HG02759 (cell line): ENCODE data around the gene ALX4.

Source experiments
- ATAC-seq: cut with Tn5 transposase; IDR thresholded peaks from one replicate; pipeline ENCODE4 v1.9.1; 2021; ENCODE audit warnings: mild to moderate bottlenecking, moderate library complexity; ENCODE audit not compliant: unreplicated experiment

Gene ALX4

DNA sequence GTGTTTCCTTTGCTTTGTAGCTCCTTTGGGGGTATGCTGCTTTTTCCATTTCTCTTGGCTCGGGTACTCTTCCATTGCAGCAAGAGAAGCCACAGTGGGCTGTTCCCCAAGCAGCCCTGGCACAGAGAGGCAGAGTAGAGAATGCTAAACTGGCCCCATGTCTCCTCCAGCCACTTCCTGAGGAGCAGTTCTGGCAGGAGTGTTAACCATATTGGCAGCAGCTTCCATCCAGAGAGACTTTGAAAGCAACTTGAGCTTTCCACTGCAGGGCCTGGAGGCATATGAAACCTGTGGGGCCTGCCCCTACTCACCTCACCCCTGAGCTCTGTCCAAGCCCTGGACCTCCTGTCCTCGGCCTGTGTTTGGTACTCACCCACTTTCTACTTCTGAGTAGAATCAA lies 61.8 kb downstream of the ALX4 start:
- no peak for ATAC-seq

DNA sequence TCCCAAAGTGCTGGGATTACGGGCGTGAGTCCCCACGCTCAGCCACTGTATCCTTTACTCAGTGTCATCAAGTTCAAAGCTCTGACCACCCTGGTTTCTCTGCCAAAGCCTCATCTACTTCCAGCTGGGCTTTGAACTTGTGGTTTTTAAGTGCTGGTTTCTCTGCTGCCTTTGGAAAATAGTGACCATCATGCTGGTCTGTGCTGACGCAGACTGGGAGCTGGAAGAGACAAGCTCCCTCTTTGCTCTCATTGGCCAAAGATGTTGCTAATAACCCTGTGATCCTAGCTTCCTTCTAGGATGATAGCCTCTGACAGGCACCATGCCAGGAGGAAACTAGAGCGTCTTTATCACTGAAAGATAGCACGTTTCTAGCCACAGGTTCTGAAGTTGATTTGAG lies 62.4 kb downstream of the ALX4 start:
- no peak for ATAC-seq

DNA sequence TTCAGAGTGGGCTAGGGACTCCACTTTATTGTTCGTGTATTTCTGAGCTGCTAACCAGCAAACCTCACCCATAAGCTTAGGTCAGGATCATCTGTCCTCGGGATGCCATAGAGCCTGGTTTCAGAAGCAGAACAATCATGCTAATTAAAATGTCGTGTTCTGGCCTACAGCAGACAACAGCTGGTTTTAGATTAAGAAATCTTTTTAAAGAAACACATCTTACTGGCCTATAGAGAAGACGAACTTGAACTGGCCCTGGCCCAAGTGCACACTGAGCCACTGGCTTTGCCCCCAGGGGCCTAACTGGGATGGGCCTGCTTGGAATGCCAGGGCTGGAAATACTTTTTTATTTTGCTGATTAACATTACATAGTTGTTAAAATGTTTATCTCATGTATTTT lies 63.2 kb downstream of the ALX4 start:
- no peak for ATAC-seq

DNA sequence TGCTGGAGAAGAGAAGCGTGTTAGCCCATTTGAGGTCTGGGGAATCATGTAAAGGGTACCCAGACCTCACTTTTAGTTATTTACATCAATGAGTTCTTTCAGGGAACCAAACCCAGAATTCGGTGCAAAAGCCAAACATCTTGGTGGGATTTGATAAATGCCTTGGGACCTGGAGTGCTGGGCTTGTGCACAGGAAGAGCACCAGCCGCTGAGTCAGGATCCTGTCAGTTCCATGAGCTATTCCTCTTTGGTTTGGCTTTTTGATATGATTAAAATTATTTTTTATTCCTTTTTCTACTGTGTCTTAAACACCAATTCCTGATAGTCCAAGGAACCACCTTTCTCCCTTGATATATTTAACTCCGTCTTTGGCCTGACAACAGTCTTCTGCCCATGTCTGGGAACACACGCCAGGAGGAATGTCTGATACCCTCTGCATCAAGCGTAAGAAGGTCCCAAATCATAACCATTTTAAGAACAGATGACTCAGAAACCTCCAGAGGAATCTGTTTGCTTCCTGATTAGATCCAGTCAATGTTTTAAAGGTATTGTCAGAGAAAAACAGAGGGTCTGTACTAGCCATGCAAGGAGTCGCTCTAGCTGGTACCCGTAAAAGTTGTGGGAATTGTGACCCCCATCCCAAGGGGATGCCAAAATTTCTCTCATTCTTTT lies 65.2 kb downstream of the ALX4 start:
- no peak for ATAC-seq

DNA sequence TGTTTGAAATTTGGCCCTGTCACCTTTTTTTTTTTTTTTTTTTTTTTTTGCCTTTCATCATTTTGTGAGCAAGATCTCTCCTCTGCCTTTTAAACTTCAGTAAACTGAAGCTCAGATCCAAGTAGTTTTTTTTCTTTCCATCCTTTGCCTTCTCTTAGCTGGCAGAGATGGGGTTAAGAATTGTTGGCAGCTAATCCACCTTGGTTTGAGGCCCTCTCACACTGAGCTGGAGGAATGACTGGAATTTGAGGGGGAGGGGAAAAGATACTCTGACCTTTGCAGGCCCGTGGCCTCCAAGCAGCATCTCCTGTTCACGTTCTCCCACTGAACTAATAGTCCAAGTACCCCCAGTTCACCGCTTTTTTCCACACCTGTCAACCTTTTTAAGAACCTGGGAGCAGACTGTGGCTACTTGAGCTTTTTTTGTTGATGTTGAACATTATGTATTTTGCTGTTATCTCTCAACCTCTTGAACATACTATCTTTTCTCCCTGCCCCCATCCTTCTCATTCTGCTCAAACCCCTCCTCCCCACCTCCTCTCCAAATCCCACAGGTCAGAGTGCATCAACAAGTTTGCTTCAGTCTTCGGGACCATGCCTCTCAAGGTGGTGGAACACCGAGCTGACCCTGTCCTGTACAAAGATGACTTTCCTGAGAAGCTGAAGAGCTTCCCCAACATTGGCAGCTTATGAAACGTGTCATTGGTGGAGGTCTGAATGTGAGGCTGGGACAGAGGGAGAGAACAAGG lies 66.2 kb downstream of the ALX4 start:
- ATAC-seq, result no peak

DNA sequence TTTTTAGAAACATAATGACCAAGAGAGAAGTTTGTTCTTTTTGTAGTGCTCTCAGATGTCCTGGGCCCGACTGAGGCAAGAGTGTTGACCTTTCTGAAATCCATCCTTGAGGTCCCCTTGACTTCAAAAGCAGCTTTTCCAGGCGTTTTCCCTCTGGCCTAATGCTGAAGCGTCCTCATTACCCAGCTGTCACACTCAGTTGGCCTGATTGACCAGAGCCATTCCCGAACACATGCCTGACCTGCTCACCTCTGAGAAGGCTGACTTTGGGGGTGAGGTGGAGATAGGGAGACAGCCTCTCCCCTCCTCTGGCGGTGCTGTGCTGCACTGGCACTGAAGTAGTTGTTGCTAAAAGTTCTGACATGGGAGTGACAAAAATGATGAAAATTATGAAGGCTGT lies 66.9 kb downstream of the ALX4 start:
- no peak for ATAC-seq

DNA sequence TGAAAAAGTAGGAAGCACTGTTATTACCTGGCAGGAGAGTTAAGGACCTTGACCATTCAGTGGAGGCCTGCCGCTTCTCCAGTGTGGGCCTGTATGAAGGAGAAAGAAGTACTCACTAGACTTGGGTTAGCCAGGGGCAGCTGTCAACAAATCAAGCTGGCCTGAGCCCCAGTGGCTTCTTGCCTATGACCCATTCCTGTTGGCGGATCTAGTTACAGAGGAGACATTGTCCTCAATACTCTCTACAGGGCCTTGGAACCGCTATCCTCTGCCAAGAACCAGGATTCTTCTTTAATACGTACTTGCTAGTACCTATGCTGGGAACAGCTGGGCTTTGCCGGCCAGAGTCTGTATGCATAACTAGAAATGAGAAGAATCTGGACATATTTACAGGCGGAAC lies 68.1 kb downstream of the ALX4 start:
- ATAC-seq, result no peak

DNA sequence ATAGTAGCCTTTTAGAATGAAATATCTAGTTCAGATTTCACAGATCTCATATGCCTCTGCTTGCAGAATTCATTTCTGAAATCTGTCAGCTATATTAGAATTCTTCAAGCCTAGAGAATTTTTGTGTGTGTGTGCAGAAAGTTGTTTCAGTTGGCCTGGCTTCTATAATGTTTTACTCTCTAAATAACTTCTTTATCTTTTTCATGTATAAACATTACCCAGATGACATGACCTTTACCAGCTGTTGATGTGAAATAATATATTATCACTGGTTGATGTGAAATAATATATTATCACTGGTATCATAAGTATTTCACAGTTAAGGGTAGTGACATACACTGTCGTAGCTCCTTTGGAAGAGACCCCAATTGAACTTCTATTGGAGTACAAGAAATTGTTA lies 72.8 kb downstream of the ALX4 start:
- no peak for ATAC-seq

DNA sequence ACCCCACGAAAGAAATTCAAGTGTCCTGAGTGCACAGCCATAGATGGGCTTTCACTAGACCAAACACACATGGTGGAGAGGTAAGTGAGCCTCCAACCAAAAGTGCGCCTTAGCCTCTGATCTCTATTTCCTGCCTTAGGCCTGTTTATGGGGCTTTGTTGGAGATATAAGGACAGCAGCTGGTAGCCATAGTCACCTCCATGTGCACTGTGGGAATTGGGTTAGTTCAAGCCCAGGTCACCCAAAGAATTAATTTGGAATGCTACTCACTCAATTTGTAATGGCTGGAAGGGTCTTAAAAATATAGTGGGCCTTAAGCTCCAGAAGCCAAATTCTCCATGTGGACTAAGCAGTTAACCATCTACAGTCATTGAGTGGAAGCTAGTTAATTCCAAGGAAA lies 73.6 kb downstream of the ALX4 start:
- no peak for ATAC-seq

DNA sequence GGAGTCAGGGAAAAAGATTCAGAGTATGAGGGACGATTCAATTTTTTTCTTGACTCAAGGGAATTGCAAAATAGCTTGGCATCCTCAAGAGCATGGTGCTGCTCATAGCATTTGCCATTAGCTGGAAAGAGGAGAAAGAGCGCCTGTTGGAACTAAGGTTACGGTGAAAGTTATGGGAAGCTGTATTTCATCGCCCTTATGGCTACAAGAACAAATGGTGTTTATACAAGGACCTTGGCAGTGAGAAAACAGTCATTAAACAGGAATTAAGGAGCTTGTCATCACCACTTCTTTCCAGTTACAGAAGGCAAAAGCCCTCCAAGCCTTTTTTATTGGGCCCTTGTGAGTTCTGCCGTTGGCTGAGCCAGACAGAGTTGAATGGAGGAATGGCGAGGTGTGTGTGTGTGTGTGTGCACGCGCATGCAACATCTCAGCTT lies 74.2 kb downstream of the ALX4 start:
- no peak for ATAC-seq

DNA sequence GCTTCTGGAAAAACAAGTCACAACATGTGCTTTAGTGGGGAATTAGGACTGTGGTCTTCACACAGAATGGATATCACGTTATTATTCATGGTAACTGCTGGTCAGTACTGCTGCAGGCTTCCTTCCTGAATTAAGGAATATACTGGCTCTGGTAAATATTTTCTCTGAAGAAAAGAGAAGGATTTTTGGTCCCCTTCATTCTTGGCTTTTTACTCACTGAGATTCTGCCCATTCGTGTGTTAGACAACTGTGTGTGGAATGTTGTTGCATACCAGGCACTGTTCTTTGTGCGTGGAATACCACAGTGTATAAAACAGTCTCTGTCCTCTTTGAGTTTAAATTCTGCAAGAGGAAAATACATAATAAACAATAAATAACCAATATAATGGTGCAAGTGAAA lies 80.3 kb downstream of the ALX4 start:
- ATAC-seq, result no peak

DNA sequence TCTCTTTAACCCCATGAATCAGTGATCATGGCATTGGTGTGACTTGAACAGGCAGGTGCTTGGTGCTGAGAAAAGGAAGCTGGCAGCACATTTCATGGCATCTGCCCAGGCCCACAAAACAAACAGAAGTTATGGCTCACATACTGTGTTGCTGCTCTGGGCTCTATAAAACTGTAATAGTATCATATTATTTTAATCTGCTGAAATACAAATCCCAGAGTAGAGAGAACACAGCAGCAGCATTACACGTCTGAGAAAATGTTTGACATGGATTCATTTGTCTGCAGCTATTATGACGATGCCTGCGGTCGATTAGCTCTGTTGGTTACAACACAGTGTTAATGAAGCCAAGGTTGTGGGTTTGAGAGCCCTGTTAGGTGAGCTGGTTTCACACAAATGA lies 80.8 kb downstream of the ALX4 start:
- ATAC-seq, result no peak

DNA sequence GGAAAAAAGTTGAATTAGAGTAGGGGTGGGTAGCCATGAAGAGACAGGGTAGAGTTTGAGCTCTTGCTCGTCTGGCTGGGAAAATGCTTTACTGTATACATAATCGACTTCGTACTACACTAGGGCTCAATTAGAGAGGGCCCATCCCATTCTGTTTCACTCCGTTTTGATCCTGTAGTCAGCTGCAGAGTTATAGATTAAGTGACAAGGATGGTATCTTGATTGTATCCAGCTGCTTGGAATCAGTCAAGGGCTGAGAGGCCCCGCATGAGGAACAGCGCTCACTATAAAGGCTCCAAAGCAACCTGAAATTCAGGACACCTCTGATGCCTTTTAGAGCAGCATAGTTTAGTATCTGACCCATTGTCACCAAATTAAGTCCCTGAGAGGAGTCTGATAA lies 81.6 kb downstream of the ALX4 start:
- no peak for ATAC-seq

DNA sequence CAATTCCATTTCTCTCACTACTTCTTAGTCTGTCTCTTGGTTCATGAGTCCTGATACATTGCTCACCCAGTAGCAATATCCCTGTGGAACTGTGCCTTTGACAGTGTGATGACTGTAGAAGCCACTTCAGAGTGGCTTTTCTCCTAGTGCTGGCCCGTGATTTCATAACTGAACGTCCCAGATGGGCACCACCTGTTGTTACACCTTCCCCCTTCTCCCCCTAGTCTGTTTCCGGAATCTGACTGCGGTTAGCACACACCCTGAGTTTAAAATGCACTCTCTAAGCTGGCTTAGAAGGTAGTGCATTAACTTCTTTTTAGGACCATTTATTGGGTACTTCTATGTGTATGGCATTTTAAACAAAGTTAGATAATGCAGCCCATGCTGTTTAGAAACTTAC lies 83.0 kb downstream of the ALX4 start:
- ATAC-seq, result no peak

DNA sequence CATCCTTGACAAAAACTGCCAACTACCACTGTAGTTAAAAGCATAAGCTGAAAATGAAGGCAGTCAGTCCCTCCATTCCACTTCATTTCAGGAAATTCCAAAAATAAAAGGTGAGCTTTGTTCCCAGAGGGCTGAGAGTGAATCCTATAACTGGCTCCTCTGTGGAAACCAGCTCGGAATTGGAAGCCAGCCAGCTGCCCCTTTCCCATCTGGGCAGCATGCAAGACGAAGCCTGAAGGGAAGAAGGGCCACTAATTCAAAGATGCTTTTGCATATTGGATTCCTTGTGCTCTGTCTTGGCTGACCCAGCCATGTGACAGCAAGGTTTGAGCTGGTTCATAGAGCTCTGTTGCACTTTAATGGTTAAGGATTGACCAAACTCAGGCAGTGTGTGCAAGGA lies 83.4 kb downstream of the ALX4 start:
- no peak for ATAC-seq

DNA sequence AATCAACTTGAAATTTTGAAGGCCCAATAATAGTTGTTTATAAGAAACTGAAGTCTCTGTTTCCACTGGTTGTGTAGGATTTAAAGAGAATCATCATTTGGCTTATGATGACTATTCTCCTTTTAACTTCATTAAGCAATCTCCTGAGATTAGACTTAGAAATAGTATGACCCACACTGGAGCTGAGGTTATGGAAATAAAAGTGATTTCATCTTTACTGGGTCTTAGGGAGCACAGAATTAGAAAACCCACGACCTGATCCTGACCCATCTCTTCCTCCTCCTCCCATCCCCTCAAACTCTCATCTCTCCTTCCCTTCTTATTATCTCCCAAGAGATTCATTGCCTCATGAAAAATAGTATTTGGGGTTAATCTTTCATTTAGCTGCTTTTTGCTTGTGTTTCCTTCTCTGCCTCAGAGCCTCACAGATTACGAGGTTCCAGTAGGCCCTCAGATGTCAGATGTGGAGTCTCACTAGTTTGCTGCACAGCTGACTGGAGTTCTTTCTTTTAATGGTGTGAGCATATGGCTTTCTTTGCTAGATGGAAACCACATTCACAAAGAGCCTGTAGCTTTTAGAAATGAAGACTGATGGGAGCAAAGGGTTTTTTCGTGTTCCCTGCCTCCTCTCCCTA lies 85.0 kb downstream of the ALX4 start:
- no peak for ATAC-seq

DNA sequence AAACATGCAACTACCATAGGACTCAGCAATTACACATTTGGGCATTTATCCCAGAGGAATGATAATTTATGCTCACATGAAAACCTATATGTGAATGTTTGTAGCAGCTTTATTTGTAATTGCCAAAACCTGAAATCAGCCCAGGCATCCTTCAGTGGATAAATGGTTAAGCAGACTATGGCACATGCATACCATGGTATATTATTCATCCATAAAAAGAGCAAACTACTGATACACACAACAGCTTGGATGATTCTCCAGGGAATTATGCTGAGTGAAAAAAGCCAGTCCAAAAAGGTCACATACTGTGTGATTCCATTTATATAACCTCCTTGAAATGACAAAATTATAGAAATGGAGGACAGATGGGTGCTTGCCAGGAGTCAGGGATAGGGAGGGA lies 86.7 kb downstream of the ALX4 start:
- ATAC-seq, result no peak

DNA sequence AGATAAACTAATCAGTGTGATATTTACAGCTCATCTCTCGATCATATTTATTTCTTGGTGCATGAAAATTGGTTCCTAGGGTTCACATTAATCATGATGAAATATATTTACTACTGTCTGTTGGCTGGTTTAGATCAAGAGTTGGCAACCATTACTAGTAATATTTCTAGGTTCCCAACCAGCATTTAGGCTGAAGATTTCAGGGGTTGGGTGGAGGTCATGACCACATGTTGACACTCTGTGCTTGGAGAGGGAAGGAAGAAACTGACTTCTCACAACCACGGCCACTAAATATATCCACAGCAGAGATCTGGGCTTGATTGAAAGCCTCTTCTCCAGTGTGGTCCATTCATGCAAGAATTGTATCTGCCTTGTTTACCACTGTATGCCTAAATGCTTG lies 87.9 kb downstream of the ALX4 start:
- no peak for ATAC-seq

DNA sequence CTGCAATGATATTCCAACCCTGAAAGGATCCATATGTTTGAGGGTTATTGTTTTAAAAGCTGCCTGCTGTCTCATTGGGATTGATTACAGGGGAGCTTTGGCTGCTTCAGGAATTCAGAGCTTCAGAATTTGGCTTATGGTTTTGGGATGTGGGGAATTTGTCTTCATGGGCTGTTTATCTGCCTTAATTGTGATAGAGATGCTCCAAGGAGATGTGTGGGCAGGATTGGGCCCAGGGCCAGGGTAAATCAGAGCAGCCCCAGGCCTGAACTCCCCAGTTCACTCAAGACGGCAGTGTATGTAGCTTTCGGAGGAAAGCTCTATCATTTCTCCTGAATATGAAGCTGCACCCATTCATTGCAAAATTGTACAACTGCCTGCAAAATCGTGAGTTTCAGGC lies 88.5 kb downstream of the ALX4 start:
- no peak for ATAC-seq

DNA sequence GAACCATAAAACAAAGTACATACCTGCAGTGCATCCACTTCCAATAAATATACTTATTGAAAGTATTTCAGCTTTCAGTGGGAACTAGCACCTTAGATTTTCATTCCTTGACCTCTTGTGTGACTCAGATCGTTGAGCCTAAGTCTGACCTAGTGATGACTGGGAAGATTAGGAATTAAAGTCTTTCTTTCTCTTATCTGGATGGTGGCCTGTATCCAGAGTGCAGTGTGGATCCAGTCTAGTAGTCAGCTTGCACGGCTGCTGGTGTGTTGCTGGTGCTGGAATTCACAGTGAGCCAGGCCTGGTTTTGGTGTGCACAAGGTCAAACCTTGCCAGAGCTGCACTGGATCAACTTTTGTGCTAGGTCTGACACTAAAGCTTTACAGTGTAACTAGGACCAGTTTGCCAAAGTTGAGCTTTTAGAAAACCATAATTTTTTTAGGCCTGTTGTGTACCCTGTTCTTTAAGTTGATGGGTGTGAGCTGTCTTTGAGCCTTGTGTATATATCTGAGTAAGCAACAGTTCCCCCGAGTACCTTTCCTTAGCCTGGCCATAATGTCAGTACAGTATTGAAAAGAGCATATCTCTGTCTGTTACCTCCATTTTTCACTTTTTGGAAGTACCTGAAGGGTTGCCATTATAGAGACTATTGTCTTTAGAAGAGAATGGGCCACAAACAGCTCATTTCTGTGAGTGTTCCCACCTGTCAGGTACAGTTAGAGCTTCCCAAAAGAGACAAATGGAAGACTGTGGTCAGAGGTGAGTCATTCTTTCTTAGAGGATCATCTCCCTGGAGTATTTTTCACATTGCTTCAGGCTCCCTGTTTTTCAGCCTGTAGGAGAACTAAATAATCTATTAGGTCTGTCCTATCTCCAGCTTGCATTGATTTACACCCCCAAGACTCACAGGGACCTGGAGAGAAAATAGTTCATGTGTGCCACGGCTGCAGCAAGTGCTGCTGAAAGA lies 89.8 kb downstream of the ALX4 start:
- no peak for ATAC-seq

DNA sequence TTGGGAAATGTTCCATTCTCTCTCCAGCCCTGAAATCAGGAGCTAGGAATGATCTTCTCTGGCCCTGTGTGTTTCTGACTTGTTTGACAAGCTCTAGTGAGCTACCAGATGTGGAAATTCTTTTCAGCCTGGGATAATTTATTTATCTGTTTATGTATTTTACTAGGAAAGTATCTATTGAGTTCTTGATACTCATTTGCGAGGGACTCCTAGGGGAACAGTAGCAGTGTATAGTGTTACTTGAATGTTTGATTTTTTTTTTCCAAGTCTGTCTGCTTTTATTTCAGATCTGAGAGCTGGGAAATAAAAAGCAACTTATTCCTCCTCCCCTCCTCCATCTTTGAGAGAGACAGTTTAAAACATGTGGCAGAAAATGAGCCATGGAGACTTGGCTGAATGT lies 92.5 kb downstream of the ALX4 start:
- ATAC-seq, result no peak
